OCI-LY1 (cell line): Measurements from ENCODE around the gene MED13L.

Experiments
- EZH2 ChIP-seq: fragments of 200-600 bp; sonication (generic), shearing (Covaris generic); IDR thresholded peaks from 2 replicates; pipeline ENCODE4 v1.8.0; 2017; ENCODE audit warnings: borderline replicate concordance, mixed run types, mild to moderate bottlenecking, antibody characterized with exemption, low read length, moderate library complexity, mixed read lengths
- TF ChIP-seq, protein P1 (sequence below): fragments of 200-600 bp; sonication (generic), shearing (Covaris generic); IDR thresholded peaks from 2 replicates; pipeline ENCODE4 v1.5.1; 2017; ENCODE audit warnings: mild to moderate bottlenecking, antibody characterized with exemption, low read length, moderate library complexity, mixed read lengths

DNA sequence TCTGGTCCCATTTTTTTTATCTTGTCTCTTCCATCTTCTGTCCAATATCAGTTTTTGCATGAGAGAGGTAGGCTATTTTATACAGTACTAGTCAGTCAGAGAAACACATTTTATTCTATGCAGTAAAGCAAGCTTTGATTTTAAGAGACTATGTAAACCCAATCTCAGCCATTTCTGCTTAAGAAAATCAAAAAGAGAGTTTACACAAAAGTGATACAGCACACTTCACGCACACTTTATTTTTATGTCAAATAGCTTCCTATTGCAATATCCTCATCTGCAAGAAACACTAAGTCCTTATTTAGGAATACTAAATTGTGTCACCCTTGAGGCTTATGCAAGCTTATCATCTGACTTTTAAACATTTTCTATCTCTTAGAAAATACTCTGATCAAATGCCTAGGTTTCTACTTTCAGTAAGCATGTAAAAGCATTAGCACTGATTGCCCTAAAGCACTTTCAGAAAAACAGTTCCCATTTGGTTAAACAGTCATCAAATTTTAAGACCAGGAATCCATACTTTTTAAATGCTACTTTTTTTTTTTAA lies 78.3 kb downstream of the MED13L start:
- TF ChIP-seq, protein P1, sequence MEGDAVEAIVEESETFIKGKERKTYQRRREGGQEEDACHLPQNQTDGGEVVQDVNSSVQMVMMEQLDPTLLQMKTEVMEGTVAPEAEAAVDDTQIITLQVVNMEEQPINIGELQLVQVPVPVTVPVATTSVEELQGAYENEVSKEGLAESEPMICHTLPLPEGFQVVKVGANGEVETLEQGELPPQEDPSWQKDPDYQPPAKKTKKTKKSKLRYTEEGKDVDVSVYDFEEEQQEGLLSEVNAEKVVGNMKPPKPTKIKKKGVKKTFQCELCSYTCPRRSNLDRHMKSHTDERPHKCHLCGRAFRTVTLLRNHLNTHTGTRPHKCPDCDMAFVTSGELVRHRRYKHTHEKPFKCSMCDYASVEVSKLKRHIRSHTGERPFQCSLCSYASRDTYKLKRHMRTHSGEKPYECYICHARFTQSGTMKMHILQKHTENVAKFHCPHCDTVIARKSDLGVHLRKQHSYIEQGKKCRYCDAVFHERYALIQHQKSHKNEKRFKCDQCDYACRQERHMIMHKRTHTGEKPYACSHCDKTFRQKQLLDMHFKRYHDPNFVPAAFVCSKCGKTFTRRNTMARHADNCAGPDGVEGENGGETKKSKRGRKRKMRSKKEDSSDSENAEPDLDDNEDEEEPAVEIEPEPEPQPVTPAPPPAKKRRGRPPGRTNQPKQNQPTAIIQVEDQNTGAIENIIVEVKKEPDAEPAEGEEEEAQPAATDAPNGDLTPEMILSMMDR = no peak
- no peak for TF ChIP-seq EZH2
